ENCODE results near the gene RTN4RL2. TPM values are rescaled to one million over a fixed set of nuclear protein-coding genes. Genes with fewer than 3 reads are reported as not detected.

Gene RTN4RL2
- total RNA-seq, 2 donors from 2014 or later, result 0.97 to 1.5 TPM

DNA sequence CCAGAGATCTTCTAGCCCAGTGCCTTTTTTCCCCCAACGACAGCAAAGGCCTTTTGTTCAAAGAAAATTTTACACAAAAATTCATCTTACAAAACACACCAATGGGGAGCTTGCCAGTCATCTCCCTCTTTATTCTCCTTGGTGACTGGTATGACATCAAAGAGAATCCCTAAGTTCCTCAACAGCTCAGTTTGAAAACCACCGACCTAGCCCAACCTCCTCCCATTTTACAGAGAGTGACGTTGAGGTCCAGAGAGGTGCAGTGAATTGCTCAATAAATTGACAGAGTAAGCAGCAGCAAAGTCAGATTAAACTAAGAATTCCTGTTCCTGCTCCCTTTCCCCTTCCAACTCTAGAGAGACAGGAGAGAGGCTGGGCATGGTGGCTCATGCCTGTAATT, 41.2 kb upstream of the RTN4RL2 start:
- peaks cover 8% of the 10 kb centered on the region for H3K36me3 ChIP-seq (ENCODE audit: control insufficient read depth, insufficient read depth, low read length)
- no peaks in the 10 kb centered on the region for H3K4me1 Mint-ChIP-seq
- no peaks in the 10 kb centered on the region for H3K9me3 Mint-ChIP-seq
- H3K27me3 ChIP-seq (ENCODE audit: control insufficient read depth, insufficient read depth, low read length, poor library complexity, severe bottlenecking), result no peaks in the 10 kb centered on the region
- TF ChIP-seq CTCF (conservative IDR thresholded peaks at IDR 0.05), result no peak
- no peaks in the 10 kb centered on the region for H3K27me3 Mint-ChIP-seq (ENCODE audit: insufficient read depth)
- H3K9ac ChIP-seq (ENCODE audit: extremely low read depth, low read length, poor library complexity, severe bottlenecking), result no peak overlapping the region
- H3K4me1 ChIP-seq (ENCODE audit: control insufficient read depth, insufficient read depth, low read length), result no peaks in the 10 kb centered on the region
- H3K9me3 ChIP-seq (ENCODE audit: control insufficient read depth, low read length), result no peaks in the 10 kb centered on the region
- DNase-seq, result no peak
- peaks cover 27% of the 10 kb centered on the region for H3K36me3 Mint-ChIP-seq (ENCODE audit: low read depth)
- H3K4me3 Mint-ChIP-seq, result no peak overlapping the region
- no peak overlapping the region for H3K27ac Mint-ChIP-seq
- no peak overlapping the region for H3K4me3 ChIP-seq (ENCODE audit: low read length)
- no peak overlapping the region for H3K27ac ChIP-seq (ENCODE audit: low read depth, low read length)
- WGBS, 2 experiments (ENCODE audit: insufficient coverage in 1 of 2, insufficient read length in 1 of 2), result 91 to 100% methylated on average over 1 to 3 of the region's 3 CpGs

DNA sequence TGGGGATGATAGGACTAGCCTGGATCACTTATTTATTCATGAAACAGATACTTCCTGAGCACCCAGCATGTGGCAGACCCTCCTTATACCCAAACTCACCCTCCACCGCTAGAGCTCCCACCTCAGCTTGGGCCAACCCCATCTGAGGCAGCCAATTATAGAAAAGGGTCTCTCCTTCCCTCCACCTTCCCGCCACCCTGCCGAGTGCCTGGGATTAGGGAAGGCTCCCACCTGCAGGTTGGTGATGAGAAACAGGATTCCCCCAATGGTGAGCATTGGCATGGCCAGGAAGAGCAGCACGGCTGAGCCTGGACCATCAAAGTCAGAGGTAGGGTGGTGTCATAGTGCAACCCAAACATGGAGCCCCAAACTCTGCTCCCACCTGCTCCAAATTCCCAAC, 39.3 kb upstream of the RTN4RL2 start:
- H3K9me3 ChIP-seq (ENCODE audit: control insufficient read depth, low read length), result no peaks in the 10 kb centered on the region
- DNase-seq, result no peak
- peaks cover 8% of the 10 kb centered on the region for H3K4me1 Mint-ChIP-seq
- WGBS, 2 experiments (ENCODE audit: insufficient coverage in 1 of 2, insufficient read length in 1 of 2), result 97 to 100% methylated on average over 1 to 4 of the region's 4 CpGs
- no peaks in the 10 kb centered on the region for H3K9me3 Mint-ChIP-seq
- peaks cover 3% of the 10 kb centered on the region for H3K27me3 Mint-ChIP-seq (ENCODE audit: insufficient read depth)
- H3K27ac Mint-ChIP-seq, result no peak overlapping the region
- peaks cover 8% of the 10 kb centered on the region for H3K36me3 ChIP-seq (ENCODE audit: control insufficient read depth, insufficient read depth, low read length)
- H3K27me3 ChIP-seq (ENCODE audit: control insufficient read depth, insufficient read depth, low read length, poor library complexity, severe bottlenecking), result peaks cover 5% of the 10 kb centered on the region
- peaks cover 2% of the 10 kb centered on the region for H3K4me1 ChIP-seq (ENCODE audit: control insufficient read depth, insufficient read depth, low read length)
- H3K9ac ChIP-seq (ENCODE audit: extremely low read depth, low read length, poor library complexity, severe bottlenecking), result no peak overlapping the region
- TF ChIP-seq CTCF (conservative IDR thresholded peaks at IDR 0.05), result no peak
- H3K4me3 ChIP-seq (ENCODE audit: low read length), result no peak overlapping the region
- no peak overlapping the region for H3K4me3 Mint-ChIP-seq
- H3K27ac ChIP-seq (ENCODE audit: low read depth, low read length), result no peak overlapping the region
- peaks cover 20% of the 10 kb centered on the region for H3K36me3 Mint-ChIP-seq (ENCODE audit: low read depth)

- no peak overlapping the region for H3K27ac Mint-ChIP-seq
- peaks cover 14% of the 10 kb centered on the region for H3K4me1 Mint-ChIP-seq
- Histone ChIP-seq H3K4me3 (ENCODE audit: low read length) (no peak overlapping the region), H3K27me3 (ENCODE audit: control insufficient read depth, insufficient read depth, low read length, poor library complexity, severe bottlenecking) (peaks cover 8% of the 10 kb centered on the region), H3K36me3 (ENCODE audit: control insufficient read depth, insufficient read depth, low read length) (peaks cover 8% of the 10 kb centered on the region), H3K27ac (ENCODE audit: low read depth, low read length) (no peak overlapping the region), H3K9me3 (ENCODE audit: control insufficient read depth, low read length) (no peaks in the 10 kb centered on the region), H3K4me1 (ENCODE audit: control insufficient read depth, insufficient read depth, low read length) (peaks cover 4% of the 10 kb centered on the region), H3K9ac (ENCODE audit: extremely low read depth, low read length, poor library complexity, severe bottlenecking) (no peak overlapping the region)
- DNase-seq, result no peak
- peaks cover 8% of the 10 kb centered on the region for H3K27me3 Mint-ChIP-seq (ENCODE audit: insufficient read depth)
- H3K9me3 Mint-ChIP-seq, result no peaks in the 10 kb centered on the region
- peaks cover 20% of the 10 kb centered on the region for H3K36me3 Mint-ChIP-seq (ENCODE audit: low read depth)
- no peak overlapping the region for H3K4me3 Mint-ChIP-seq
- no peak for TF ChIP-seq CTCF (conservative IDR thresholded peaks at IDR 0.05)
These were observed 38.5 kb upstream of the RTN4RL2 start for GRCh38 chr11:57421805-57422204.

Data from endodermal cell (in vitro differentiated cells).